Mucosa of rectum (tissue), 2 donors: ENCODE data around the gene ALDH16A1.
A peak's percentile ranks its signal among the peaks of the same experiment; 100 is the strongest.

Experiments used
- H3K27ac ChIP-seq, 2 donors: one replicate each; pipeline ENCODE4 v1.7.0; 2013; ENCODE audit warnings: inconsistent platforms in 2 of 2, low read depth in 2 of 2, low read length in 2 of 2
- H3K27me3 ChIP-seq, 2 donors: one replicate each; pipeline ENCODE4 v1.7.0; 2013; ENCODE audit warnings: low read length in 2 of 2; ENCODE audit not compliant: control insufficient read depth in 2 of 2, insufficient read depth in 2 of 2
- H3K36me3 ChIP-seq, 2 donors: one replicate each; pipeline ENCODE4 v1.7.0; 2013; ENCODE audit warnings: low read length in 2 of 2; ENCODE audit not compliant: control insufficient read depth in 2 of 2, insufficient read depth in 2 of 2
- H3K4me1 ChIP-seq, 2 donors: one replicate each; pipeline ENCODE4 v1.7.0; 2013; ENCODE audit warnings: low read length in 2 of 2, mild to moderate bottlenecking in 1 of 2; ENCODE audit not compliant: control insufficient read depth in 2 of 2, insufficient read depth in 2 of 2
- H3K4me3 ChIP-seq, 2 donors: one replicate each; pipeline ENCODE4 v1.7.0; 2013; ENCODE audit warnings: low read length in 2 of 2
- H3K9ac ChIP-seq, 2 donors: one replicate each; pipeline ENCODE4 v1.7.0; 2013; ENCODE audit warnings: low read length in 2 of 2, low read depth in 1 of 2, mild to moderate bottlenecking in 1 of 2
- H3K9me3 ChIP-seq, 2 donors: one replicate each; pipeline ENCODE4 v1.7.0; 2013; ENCODE audit warnings: low read length in 2 of 2; ENCODE audit not compliant: control insufficient read depth in 2 of 2
- donor health status: healthy.
- donor health status: Normal muscosa, but diverticular disease.

Gene ALDH16A1

DNA sequence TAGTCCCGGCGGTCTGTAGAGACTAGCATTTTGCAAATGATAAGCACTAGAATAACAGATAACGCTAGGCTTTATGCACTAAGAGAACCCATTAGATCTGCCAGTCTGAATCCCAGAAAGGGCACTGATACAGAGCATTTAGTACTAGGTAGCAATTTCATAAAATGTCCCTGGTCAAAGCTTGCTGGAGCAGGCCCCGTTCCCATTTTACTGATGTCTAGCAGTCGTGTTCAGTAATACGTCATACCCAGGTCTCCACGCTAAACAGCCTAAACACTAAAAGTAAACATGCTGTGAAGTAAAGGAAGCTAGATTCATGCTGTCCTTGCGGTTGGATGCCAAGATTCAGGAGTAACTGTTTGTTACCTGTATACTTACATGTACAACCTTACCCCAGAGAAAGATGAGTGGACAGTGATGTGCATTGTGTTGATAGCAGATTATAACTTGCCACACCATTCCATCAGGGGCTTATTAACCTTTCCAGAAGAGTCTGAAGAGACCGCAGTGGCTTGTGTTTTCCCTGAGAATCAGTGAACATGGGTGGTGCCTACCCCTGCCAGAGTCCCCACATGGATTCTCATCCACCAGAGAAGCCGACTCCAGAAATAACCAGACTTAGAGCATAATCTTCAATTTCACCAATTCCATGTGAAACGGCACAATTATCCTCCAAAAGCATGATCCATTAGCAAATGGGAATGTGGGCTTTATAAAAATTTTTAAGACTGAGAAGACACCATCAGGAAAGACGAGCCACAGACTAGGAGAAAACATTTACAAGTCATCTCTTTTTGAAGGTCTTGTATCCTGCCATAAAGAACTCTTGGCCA lies 39.8 kb downstream of the ALDH16A1 start:
- peak overlapping the region in 1 of 2 donors; percentile 16 for H3K27ac ChIP-seq

DNA sequence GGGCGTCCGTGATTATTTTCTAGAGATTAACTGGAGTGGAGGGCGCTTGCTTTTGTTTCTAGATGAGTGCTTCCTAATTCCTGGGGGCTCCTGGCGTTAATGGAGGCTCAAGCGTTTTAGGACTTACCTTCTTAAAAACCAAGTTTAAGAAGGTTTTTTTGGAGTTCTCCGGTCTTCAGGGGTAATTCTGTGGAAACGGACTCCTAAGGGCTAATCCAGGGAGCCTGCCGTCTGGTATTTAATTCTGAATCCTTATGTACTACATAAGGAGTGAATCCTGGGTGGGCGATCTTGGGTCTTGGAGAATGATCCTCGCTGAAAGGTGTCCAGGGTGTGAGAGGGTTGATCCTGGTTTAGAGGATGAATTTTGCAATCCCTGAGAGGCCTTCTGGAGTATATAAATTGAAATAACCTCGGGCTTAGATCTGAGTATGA lies 43.6 kb downstream of the ALDH16A1 start:
- H3K4me1 ChIP-seq = peaks cover 33 to 41% of the 10 kb centered on the region in 2 donors
- peak overlapping the region; percentile 90 to 97 for H3K27ac ChIP-seq
- H3K9me3 ChIP-seq = no peaks in the 10 kb centered on the region
- peak overlapping the region; percentile 84 to 94 for H3K4me3 ChIP-seq
- H3K36me3 ChIP-seq = peaks cover 39 to 41% of the 10 kb centered on the region in 2 donors
- peak overlapping the region; percentile 95 to 100 for H3K9ac ChIP-seq
- H3K27me3 ChIP-seq = no peaks in the 10 kb centered on the region

More for the DNA sequence above, 39.8 kb downstream of the ALDH16A1 start:
- peaks cover 42 to 45% of the 10 kb centered on the region in 2 donors for H3K36me3 ChIP-seq
- H3K9ac ChIP-seq = no peak overlapping the region
- no peak overlapping the region for H3K4me3 ChIP-seq
- peaks cover 28 to 33% of the 10 kb centered on the region in 2 donors for H3K4me1 ChIP-seq
- no peaks in the 10 kb centered on the region for H3K27me3 ChIP-seq
- no peaks in the 10 kb centered on the region for H3K9me3 ChIP-seq

DNA sequence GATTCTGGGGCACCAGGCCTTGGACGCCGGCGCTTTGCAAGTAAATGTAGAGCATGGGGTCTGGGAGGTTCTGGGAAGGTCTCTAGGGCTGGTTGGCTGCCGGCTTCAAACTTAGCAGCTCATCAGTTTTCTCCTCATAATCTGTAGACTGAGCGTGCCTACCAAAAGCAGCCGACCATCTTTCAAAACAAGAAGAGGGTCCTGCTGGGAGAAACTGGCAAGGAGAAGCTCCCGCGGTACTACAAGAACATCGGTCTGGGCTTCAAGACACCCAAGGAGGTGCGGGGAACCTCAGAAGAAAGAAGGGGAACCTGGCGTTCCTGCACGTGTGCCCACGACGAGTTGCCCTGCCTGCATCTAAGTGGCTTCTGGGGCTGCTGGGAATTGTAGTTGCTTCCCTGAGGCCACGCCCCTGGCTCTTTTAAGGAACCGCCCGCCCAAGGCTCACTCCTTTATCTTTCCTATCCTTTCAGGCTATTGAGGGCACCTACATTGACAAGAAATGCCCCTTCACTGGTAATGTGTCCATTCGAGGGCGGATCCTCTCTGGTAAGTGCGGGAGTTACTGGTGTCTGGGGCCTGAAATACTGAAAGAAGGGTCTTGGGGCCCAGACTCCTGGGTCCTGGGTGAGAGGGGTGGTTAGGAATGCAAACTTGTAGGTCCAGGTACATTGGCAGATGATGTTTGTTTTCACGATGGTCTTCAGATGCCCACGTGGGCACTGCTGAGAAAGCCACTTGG lies 44.2 kb downstream of the ALDH16A1 start:
- peaks cover 33 to 41% of the 10 kb centered on the region in 2 donors for H3K4me1 ChIP-seq
- peak overlapping the region; percentile 95 to 100 for H3K9ac ChIP-seq
- H3K9me3 ChIP-seq = no peaks in the 10 kb centered on the region
- H3K27ac ChIP-seq = peak overlapping the region; percentile 90 to 97
- H3K27me3 ChIP-seq = no peaks in the 10 kb centered on the region
- peak overlapping the region; percentile 84 to 94 for H3K4me3 ChIP-seq
- peaks cover 33 to 35% of the 10 kb centered on the region in 2 donors for H3K36me3 ChIP-seq

DNA sequence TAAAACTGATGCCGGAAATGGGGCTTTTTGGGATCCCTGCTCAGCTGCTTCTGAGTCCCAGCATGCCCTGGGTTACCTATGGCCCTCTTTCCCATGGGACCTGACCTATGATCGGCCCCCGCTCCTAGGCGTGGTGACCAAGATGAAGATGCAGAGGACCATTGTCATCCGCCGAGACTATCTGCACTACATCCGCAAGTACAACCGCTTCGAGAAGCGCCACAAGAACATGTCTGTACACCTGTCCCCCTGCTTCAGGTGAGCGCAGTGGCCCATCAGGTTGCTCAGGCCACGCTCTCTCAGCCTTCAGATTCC lies 44.7 kb downstream of the ALDH16A1 start:
- Histone ChIP-seq H3K4me1 (peaks cover 33 to 41% of the 10 kb centered on the region in 2 donors), H3K27ac (peak overlapping the region in 1 of 2 donors; percentile 97), H3K4me3 (peak overlapping the region; percentile 84 to 94), H3K36me3 (peaks cover 28 to 30% of the 10 kb centered on the region in 2 donors), H3K9me3 (no peaks in the 10 kb centered on the region), H3K9ac (peak overlapping the region; percentile 95 to 100), H3K27me3 (no peaks in the 10 kb centered on the region)

DNA sequence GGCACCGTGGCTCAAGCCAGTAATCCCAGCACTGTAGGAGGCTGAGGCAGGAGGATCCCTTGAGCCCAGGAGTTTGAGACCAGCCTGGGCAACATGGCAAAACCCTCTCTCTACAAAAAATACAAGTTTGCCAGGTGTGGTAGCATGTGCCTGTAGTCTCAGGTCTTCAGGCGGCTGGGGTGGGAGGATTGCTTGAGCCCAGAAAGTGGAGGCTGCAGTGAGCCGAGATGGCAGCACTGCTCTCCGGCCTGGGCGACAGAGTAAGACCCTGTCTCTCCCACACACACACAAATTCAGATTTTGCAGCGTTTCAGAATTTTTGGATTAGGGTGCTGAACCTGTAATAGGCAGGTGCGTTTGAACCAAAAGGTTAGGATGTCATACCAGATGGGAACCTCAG lies 45.5 kb downstream of the ALDH16A1 start:
- Histone ChIP-seq H3K9ac (no peak overlapping the region), H3K4me1 (peaks cover 33 to 41% of the 10 kb centered on the region in 2 donors), H3K36me3 (peaks cover 26 to 28% of the 10 kb centered on the region in 2 donors), H3K9me3 (no peaks in the 10 kb centered on the region), H3K27ac (peak overlapping the region in 1 of 2 donors; percentile 87), H3K4me3 (peak overlapping the region in 1 of 2 donors; percentile 94), H3K27me3 (no peaks in the 10 kb centered on the region)

DNA sequence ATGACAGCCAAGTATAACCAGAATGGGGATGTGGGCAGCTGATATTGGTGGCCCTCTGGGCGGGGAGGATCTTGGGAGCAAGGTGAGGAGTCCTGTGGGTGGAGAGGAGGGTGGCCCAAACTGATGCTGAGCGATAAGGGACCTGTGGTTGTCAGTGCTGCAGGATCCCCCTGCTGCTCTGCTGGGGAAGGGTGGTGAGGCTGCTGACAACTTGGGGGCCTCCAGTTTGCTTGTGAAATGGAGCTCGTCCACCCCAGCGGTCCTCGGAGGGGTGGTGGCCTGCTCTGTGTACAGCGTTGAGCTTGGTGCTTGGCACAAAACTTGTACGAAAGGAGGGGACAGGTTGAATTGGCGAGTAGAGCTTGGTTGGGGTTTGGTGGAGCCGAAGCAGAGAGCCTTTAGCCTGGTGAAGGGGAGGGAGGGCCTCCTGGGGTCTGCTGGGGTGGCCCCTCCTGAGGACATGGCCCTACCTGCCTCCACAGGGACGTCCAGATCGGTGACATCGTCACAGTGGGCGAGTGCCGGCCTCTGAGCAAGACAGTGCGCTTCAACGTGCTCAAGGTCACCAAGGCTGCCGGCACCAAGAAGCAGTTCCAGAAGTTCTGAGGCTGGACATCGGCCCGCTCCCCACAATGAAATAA lies 46.1 kb downstream of the ALDH16A1 start:
- H3K4me1 ChIP-seq = peaks cover 33 to 41% of the 10 kb centered on the region in 2 donors
- no peaks in the 10 kb centered on the region for H3K27me3 ChIP-seq
- H3K4me3 ChIP-seq = peak overlapping the region in 1 of 2 donors; percentile 72
- H3K27ac ChIP-seq = peak overlapping the region in 1 of 2 donors; percentile 87
- no peak overlapping the region for H3K9ac ChIP-seq
- peaks cover 26 to 28% of the 10 kb centered on the region in 2 donors for H3K36me3 ChIP-seq
- no peaks in the 10 kb centered on the region for H3K9me3 ChIP-seq

DNA sequence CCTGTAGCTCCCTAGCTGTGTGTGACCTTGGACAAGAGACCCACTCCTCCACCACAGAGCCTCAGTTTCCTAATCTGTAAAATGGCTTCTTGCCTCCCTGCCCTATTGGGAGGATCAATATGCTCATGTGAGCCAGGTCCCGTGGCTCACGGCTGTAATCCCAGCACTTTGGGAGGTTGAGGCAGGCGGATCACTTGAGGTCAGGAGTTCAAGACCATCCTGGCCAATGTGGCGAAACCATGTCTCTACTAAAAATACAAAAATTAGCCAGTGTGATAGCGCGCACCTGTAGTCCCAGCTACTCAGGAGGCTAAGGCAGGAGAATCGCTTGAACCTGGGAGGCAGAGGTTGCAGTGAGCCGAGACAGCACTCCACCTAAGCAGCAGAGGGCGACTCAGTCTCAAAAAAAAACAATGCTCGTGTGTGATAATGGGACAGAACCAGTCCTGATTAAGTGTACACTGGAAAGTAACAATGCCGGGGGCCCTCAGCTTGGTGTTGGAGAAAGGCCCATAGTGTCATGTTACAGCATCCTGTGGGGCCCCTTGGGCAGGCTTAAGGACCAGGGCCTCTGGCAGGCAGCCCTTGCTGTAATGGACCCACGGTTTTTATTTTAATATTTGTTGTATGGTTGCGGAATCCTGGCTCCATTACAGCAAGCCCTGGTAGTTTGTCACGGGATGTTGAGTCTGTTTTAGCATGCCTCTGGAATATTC lies 50.0 kb downstream of the ALDH16A1 start:
- Histone ChIP-seq H3K9ac (peak overlapping the region in 1 of 2 donors; percentile 20), H3K4me3 (no peak overlapping the region), H3K27me3 (no peaks in the 10 kb centered on the region), H3K27ac (no peak overlapping the region), H3K36me3 (peaks cover 18 to 19% of the 10 kb centered on the region in 2 donors), H3K9me3 (no peaks in the 10 kb centered on the region), H3K4me1 (peaks cover 17 to 24% of the 10 kb centered on the region in 2 donors)

DNA sequence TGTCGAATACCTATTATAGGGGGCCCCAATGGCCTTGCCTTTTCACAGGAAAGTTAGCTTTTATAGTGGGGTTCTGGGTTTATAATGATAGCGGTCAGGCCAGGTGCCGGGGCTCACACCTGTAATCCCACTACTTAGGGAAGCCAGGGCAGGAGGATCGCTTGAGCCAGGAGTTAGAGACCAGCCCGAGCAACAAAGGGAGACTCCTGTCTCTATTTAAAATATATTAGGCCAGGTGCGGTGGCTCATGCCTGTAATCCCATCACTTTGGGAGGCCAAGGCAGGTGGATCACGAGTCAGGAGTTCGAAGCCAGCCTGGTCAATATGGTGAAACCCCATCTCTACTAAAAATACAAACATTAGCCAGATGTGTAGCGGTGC lies 50.5 kb downstream of the ALDH16A1 start:
- H3K27ac ChIP-seq = no peak overlapping the region
- H3K9me3 ChIP-seq = no peaks in the 10 kb centered on the region
- H3K27me3 ChIP-seq = no peaks in the 10 kb centered on the region
- H3K9ac ChIP-seq = no peak overlapping the region
- no peak overlapping the region for H3K4me3 ChIP-seq
- H3K36me3 ChIP-seq = peaks cover 12 to 14% of the 10 kb centered on the region in 2 donors
- H3K4me1 ChIP-seq = peaks cover 12 to 18% of the 10 kb centered on the region in 2 donors

DNA sequence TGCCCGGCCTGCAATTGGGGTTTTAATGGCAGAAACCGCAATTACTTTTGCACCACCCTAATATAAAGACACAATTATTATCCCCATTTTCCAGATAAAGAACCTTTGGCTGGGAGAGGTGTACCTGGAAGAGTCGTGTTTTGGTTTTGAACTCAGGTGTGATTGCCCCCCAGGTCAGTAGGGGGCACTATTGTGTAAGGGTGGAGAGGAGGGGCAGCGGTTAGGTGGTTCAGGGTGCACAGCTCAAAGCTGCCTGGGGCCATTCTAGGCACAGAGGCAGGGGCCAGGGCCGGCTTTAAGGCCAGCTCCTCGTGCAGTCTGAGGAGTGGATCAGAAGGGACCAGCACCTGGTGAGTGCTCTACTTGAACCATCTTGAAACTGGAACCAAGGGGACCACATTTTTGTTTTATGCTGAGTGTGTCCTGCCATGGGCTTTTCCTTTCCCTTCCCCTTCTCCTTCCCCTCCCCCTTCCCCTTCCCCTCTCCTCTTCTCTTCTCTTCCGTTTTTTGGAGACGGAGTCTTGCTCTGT lies 53.6 kb downstream of the ALDH16A1 start:
- H3K9ac ChIP-seq = no peak overlapping the region
- H3K36me3 ChIP-seq = no peaks in the 10 kb centered on the region
- peaks cover 0 to 5% of the 10 kb centered on the region in 2 donors for H3K4me1 ChIP-seq
- H3K9me3 ChIP-seq = no peaks in the 10 kb centered on the region
- no peak overlapping the region for H3K27ac ChIP-seq
- H3K4me3 ChIP-seq = no peak overlapping the region
- no peaks in the 10 kb centered on the region for H3K27me3 ChIP-seq
